ENCODE measurements around the gene CRACR2B.

The CRACR2B gene

DNA sequence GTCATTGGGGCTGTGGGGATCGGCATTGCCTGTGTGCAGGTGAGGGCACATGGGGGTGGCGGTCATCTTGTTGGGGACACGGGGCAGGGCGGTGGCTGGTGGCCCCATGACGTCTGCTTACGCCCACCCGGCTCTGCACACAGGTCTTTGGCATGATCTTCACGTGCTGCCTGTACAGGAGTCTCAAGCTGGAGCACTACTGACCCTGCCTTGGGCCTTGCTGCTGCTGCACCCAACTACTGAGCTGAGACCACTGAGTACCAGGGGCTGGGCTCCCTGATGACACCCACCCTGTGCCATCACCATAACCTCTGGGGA, 10.2 kb downstream of the CRACR2B start:
- H3K18ac ChIP-seq (ENCODE audit: low read length), result no peak overlapping the region
- no peak overlapping the region for H3K23ac ChIP-seq (ENCODE audit: low read length)
- no peak overlapping the region for H2BK120ac ChIP-seq (ENCODE audit: low read depth, low read length)
- H4K8ac ChIP-seq (ENCODE audit: low read depth, low read length), result no peak overlapping the region
- H3K27me3 ChIP-seq (ENCODE audit: insufficient read depth, low read length, poor library complexity), result no peaks in the 10 kb centered on the region
- H2AK5ac ChIP-seq (ENCODE audit: low read length), result no peak overlapping the region
- no CpG with 5 or more reads among the region's 8 CpGs for WGBS (ENCODE audit: extremely low coverage, insufficient coverage, low lambda C conversion rate)
- no peak overlapping the region for H3K4me2 ChIP-seq (ENCODE audit: low read length)
- H3K56ac ChIP-seq (ENCODE audit: low read length), result no peak overlapping the region
- no peak overlapping the region for H4K5ac ChIP-seq (ENCODE audit: low read length)
- no peak overlapping the region for H3K9ac ChIP-seq (ENCODE audit: low read length)
- peaks cover 9% of the 10 kb centered on the region for H3K79me1 ChIP-seq (ENCODE audit: low read length)
- H3K4me3 ChIP-seq (ENCODE audit: low read length), result no peak overlapping the region
- peaks cover 16% of the 10 kb centered on the region for H3K79me2 ChIP-seq (ENCODE audit: control insufficient read depth, insufficient read depth, low read length)
- no peak overlapping the region for H3K4ac ChIP-seq (ENCODE audit: low read depth, low read length)
- H2BK15ac ChIP-seq (replicated peaks; ENCODE audit: low read depth), result no peak overlapping the region
- peaks cover 10% of the 10 kb centered on the region for H3K36me3 ChIP-seq (ENCODE audit: control insufficient read depth, insufficient read depth, low read length)
- peaks cover 3% of the 10 kb centered on the region for H3K4me1 ChIP-seq (ENCODE audit: control insufficient read depth, low read depth, low read length)
- no peak overlapping the region for H2BK5ac ChIP-seq (ENCODE audit: low read length)
- H3K27ac ChIP-seq (ENCODE audit: low read depth, low read length), result no peak overlapping the region
- no peak for DNase-seq

GRCh38 chr11:838441-839279, 10.9 kb downstream of the CRACR2B start:
- Histone ChIP-seq H4K8ac (ENCODE audit: low read depth, low read length) (no peak overlapping the region), H3K4me2 (ENCODE audit: low read length) (no peak overlapping the region), H2BK5ac (ENCODE audit: low read length) (no peak overlapping the region), H3K27ac (ENCODE audit: low read depth, low read length) (no peak overlapping the region), H3K4ac (ENCODE audit: low read depth, low read length) (no peak overlapping the region), H3K18ac (ENCODE audit: low read length) (no peak overlapping the region), H2BK15ac (replicated peaks; ENCODE audit: low read depth) (no peak overlapping the region), H3K36me3 (ENCODE audit: control insufficient read depth, insufficient read depth, low read length) (peaks cover 10% of the 10 kb centered on the region), H2BK120ac (ENCODE audit: low read depth, low read length) (no peak overlapping the region), H3K9ac (ENCODE audit: low read length) (no peak overlapping the region), H2AK5ac (ENCODE audit: low read length) (no peak overlapping the region), H3K56ac (ENCODE audit: low read length) (peak overlapping the region; percentile 42), H3K27me3 (ENCODE audit: insufficient read depth, low read length, poor library complexity) (no peaks in the 10 kb centered on the region), H3K4me1 (ENCODE audit: control insufficient read depth, low read depth, low read length) (peaks cover 3% of the 10 kb centered on the region), H3K4me3 (ENCODE audit: low read length) (no peak overlapping the region), H4K5ac (ENCODE audit: low read length) (no peak overlapping the region), H3K79me1 (ENCODE audit: low read length) (peaks cover 9% of the 10 kb centered on the region), H3K23ac (ENCODE audit: low read length) (no peak overlapping the region), H3K79me2 (ENCODE audit: control insufficient read depth, insufficient read depth, low read length) (peaks cover 16% of the 10 kb centered on the region)
- no peak for DNase-seq
- no CpG with 5 or more reads among the region's 17 CpGs for WGBS (ENCODE audit: extremely low coverage, insufficient coverage, low lambda C conversion rate)

GRCh38 chr11:839280-839623, 11.5 kb downstream of the CRACR2B start:
- Histone ChIP-seq H3K4ac (ENCODE audit: low read depth, low read length) (no peak overlapping the region), H2BK15ac (replicated peaks; ENCODE audit: low read depth) (no peak overlapping the region), H3K4me2 (ENCODE audit: low read length) (no peak overlapping the region), H4K8ac (ENCODE audit: low read depth, low read length) (no peak overlapping the region), H3K79me1 (ENCODE audit: low read length) (peaks cover 9% of the 10 kb centered on the region), H3K4me1 (ENCODE audit: control insufficient read depth, low read depth, low read length) (peaks cover 2% of the 10 kb centered on the region), H3K18ac (ENCODE audit: low read length) (no peak overlapping the region), H2AK5ac (ENCODE audit: low read length) (no peak overlapping the region), H2BK120ac (ENCODE audit: low read depth, low read length) (no peak overlapping the region), H3K56ac (ENCODE audit: low read length) (no peak overlapping the region), H3K23ac (ENCODE audit: low read length) (no peak overlapping the region), H3K4me3 (ENCODE audit: low read length) (no peak overlapping the region), H3K36me3 (ENCODE audit: control insufficient read depth, insufficient read depth, low read length) (peaks cover 10% of the 10 kb centered on the region), H4K5ac (ENCODE audit: low read length) (no peak overlapping the region), H3K79me2 (ENCODE audit: control insufficient read depth, insufficient read depth, low read length) (peaks cover 16% of the 10 kb centered on the region), H3K9ac (ENCODE audit: low read length) (no peak overlapping the region), H3K27ac (ENCODE audit: low read depth, low read length) (no peak overlapping the region), H3K27me3 (ENCODE audit: insufficient read depth, low read length, poor library complexity) (no peaks in the 10 kb centered on the region), H2BK5ac (ENCODE audit: low read length) (no peak overlapping the region)
- no CpG with 5 or more reads among the region's 5 CpGs for WGBS (ENCODE audit: extremely low coverage, insufficient coverage, low lambda C conversion rate)
- DNase-seq, result no peak

DNA sequence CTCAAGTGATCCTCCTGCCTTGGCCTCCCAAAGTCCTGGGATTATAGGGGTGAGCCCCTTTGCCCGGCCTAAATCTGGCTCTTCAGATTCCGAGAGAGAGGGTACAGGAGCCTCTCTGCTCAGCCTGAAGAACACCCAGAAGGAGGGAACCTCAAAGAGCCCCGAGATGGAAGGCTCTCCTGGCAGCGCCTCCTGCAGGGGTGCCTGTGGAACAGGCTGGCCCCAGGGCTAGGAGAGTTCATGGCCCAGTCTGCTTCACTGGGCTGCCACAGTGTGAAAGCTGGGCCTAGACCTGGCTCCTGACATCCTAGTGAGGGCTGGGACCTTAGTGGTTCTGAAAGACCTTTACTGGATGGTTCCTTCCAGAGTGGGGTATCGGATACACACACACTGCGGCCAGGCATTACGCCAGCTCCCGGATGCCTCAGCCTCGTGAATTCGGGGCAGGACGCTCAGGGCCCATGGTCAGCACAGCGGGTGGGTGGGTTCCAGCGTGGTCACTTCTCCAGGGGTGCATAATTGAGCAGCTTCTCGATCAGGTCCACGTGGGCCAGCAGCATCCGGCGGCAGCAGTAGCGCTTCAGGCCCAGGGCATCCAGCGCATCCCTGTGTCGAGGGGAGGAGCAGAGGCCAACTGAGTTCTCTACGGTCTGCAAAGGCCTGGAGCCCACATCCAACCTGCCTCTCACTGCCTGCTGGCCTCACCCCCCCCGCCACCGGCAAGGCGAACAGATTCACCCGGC, 12.3 kb downstream of the CRACR2B start:
- H3K23ac ChIP-seq (ENCODE audit: low read length), result no peak overlapping the region

DNA sequence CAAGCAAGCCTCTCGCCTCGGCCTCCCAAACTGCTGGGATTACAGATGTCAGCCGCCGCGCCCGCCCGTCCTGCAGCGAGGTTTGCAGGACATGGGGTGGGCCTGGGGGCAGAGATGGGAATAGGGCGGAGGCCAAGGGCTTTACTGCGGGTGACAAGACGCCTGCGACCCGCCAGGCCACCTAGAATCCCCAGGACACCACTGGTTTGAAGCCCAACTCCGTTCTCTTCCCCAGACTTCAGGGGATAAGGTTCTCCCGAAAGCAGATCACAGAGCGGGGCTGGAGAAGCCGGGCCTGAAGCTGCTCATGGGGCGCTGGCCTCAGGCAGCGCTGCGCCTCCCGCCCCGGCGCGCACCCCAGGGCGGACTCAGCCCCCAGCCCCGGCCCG, 14.3 kb downstream of the CRACR2B start:
- H3K23ac ChIP-seq (ENCODE audit: low read length), result no peak overlapping the region
- H3K4me3 ChIP-seq (ENCODE audit: low read length), result peak overlapping the region; percentile 57
- H2BK120ac ChIP-seq (ENCODE audit: low read depth, low read length), result no peak overlapping the region
- H2AK5ac ChIP-seq (ENCODE audit: low read length), result no peak overlapping the region
- H3K36me3 ChIP-seq (ENCODE audit: control insufficient read depth, insufficient read depth, low read length), result peaks cover 10% of the 10 kb centered on the region
- H3K4me2 ChIP-seq (ENCODE audit: low read length), result peak overlapping the region; percentile 61
- H3K4me1 ChIP-seq (ENCODE audit: control insufficient read depth, low read depth, low read length), result peaks cover 5% of the 10 kb centered on the region
- peaks cover 16% of the 10 kb centered on the region for H3K79me2 ChIP-seq (ENCODE audit: control insufficient read depth, insufficient read depth, low read length)
- peak overlapping the region; percentile 94 for H3K56ac ChIP-seq (ENCODE audit: low read length)
- H3K27me3 ChIP-seq (ENCODE audit: insufficient read depth, low read length, poor library complexity), result no peaks in the 10 kb centered on the region
- no peak overlapping the region for H4K8ac ChIP-seq (ENCODE audit: low read depth, low read length)
- peak overlapping the region; percentile 11 for H3K18ac ChIP-seq (ENCODE audit: low read length)
- peak overlapping the region; percentile 70 for H3K9ac ChIP-seq (ENCODE audit: low read length)
- no peak overlapping the region for H4K5ac ChIP-seq (ENCODE audit: low read length)
- H2BK5ac ChIP-seq (ENCODE audit: low read length), result no peak overlapping the region
- no peak overlapping the region for H3K4ac ChIP-seq (ENCODE audit: low read depth, low read length)
- no peak overlapping the region for H3K27ac ChIP-seq (ENCODE audit: low read depth, low read length)
- DNase-seq, result no peak
- peaks cover 7% of the 10 kb centered on the region for H3K79me1 ChIP-seq (ENCODE audit: low read length)
- WGBS (ENCODE audit: extremely low coverage, insufficient coverage, low lambda C conversion rate), result no CpG with 5 or more reads among the region's 27 CpGs
- H2BK15ac ChIP-seq (replicated peaks; ENCODE audit: low read depth), result no peak overlapping the region

More for the DNA sequence above, 12.3 kb downstream of the CRACR2B start:
- H3K18ac ChIP-seq (ENCODE audit: low read length), result no peak overlapping the region
- no peak overlapping the region for H3K27ac ChIP-seq (ENCODE audit: low read depth, low read length)
- H3K27me3 ChIP-seq (ENCODE audit: insufficient read depth, low read length, poor library complexity), result no peaks in the 10 kb centered on the region
- peaks cover 10% of the 10 kb centered on the region for H3K36me3 ChIP-seq (ENCODE audit: control insufficient read depth, insufficient read depth, low read length)
- no peak overlapping the region for H2AK5ac ChIP-seq (ENCODE audit: low read length)
- H3K4me3 ChIP-seq (ENCODE audit: low read length), result no peak overlapping the region
- peaks cover 7% of the 10 kb centered on the region for H3K79me1 ChIP-seq (ENCODE audit: low read length)
- H3K4ac ChIP-seq (ENCODE audit: low read depth, low read length), result no peak overlapping the region
- no peak overlapping the region for H3K56ac ChIP-seq (ENCODE audit: low read length)
- H3K4me2 ChIP-seq (ENCODE audit: low read length), result no peak overlapping the region
- no peak overlapping the region for H4K5ac ChIP-seq (ENCODE audit: low read length)
- no peak overlapping the region for H2BK120ac ChIP-seq (ENCODE audit: low read depth, low read length)
- no peak overlapping the region for H3K9ac ChIP-seq (ENCODE audit: low read length)
- WGBS (ENCODE audit: extremely low coverage, insufficient coverage, low lambda C conversion rate), result no CpG with 5 or more reads among the region's 25 CpGs
- no peak for DNase-seq
- peaks cover 16% of the 10 kb centered on the region for H3K79me2 ChIP-seq (ENCODE audit: control insufficient read depth, insufficient read depth, low read length)
- no peak overlapping the region for H2BK15ac ChIP-seq (replicated peaks; ENCODE audit: low read depth)
- no peak overlapping the region for H4K8ac ChIP-seq (ENCODE audit: low read depth, low read length)
- no peak overlapping the region for H2BK5ac ChIP-seq (ENCODE audit: low read length)
- H3K4me1 ChIP-seq (ENCODE audit: control insufficient read depth, low read depth, low read length), result peaks cover 4% of the 10 kb centered on the region

All from mesendoderm (in vitro differentiated cells).